ENCODE results near the gene BCHE. TPM values are rescaled to one million over a fixed set of nuclear protein-coding genes. Genes with fewer than 3 reads are reported as not detected.

BCHE gene
- total RNA-seq, 5 donors from 2014 or later (not counting 1 experiment from before 2014, with no cell fraction given), result not detected

GRCh38 chr3:165725296-165725695 is 111.9 kb downstream of the BCHE start:
- no peaks in the 10 kb centered on the region for H3K36me3 ChIP-seq (ENCODE audit: control insufficient read depth in 2 of 2, extremely low read depth in 1 of 2, insufficient read depth in 1 of 2, low read length in 1 of 2)
- H3K36me3 Mint-ChIP-seq, result no peaks in the 10 kb centered on the region
- H3K27me3 Mint-ChIP-seq, result no peaks in the 10 kb centered on the region
- CTCF ChIA-PET, result no interaction called here
- POLR2A ChIA-PET, result no interaction called here
- no peak overlapping the region for H3K4me3 ChIP-seq (ENCODE audit: control insufficient read depth in 1 of 2, extremely low read depth in 1 of 2, low read length in 1 of 2)
- no peak overlapping the region for H3K27ac Mint-ChIP-seq
- WGBS (ENCODE audit: insufficient coverage), result no CpG with 5 or more reads among the region's 2 CpGs
- no peak overlapping the region for H3K27ac ChIP-seq (ENCODE audit: low read length)
- H3K9me3 Mint-ChIP-seq, result peaks cover 0 to 13% (median 3%) of the 10 kb centered on the region in 3 donors
- H3K4me3 Mint-ChIP-seq, result no peak overlapping the region
- no peaks in the 10 kb centered on the region for H3K9me3 ChIP-seq
- H3K4me1 ChIP-seq (ENCODE audit: control insufficient read depth in 1 of 2, extremely low read depth in 1 of 2, insufficient read depth in 2 of 2, low read length in 2 of 2), result no peaks in the 10 kb centered on the region
- no peaks in the 10 kb centered on the region for H3K27me3 ChIP-seq (replicated peaks in 1 of 2; ENCODE audit: control insufficient read depth in 2 of 2, extremely low read depth in 1 of 2, insufficient read depth in 2 of 2, low read length in 1 of 2)
- no peak for ATAC-seq (replicated peaks in 1 of 4)
- H3K4me1 Mint-ChIP-seq, result no peaks in the 10 kb centered on the region
- no peak for DNase-seq
